ENCODE data around the gene HPCA.

DNA sequence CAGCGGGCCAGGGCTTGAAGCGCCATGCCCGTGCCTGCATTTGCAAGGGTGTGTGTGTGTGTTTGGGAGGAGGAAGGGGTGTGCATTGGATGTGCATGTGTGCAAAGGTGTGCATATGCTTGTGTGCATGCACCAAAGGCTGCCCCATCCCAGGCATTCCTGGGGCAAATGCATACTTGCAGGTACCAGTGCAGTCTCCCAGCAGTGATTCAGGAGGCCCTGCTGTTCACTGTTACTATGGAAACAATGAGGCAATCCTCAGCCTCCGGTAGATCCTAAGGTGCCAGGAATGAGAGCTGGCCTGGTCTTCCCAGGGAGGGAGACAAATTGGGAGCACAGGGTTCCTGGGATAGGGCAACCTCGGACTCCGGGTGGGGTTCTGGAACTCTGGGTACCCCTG lies 8.1 kb upstream of the HPCA start:
- TF ChIP-seq POLR2A (IDR thresholded peaks at IDR 0.05) (no peak), CTCF (IDR thresholded peaks at IDR 0.05) (no peak)
